GM21576 (cell line): ENCODE data around the gene SPATA31C2.
"Not testable (repeated sequence)": the region's sequence is repeated elsewhere in the genome, so short reads cannot be mapped to it uniquely, and the experiment has no call there.

Experiments used
- ATAC-seq: cut with Tn5 transposase; IDR thresholded peaks from one replicate; pipeline ENCODE4 v1.9.1; 2021; ENCODE audit warnings: mild to moderate bottlenecking, moderate library complexity; ENCODE audit not compliant: unreplicated experiment

Gene SPATA31C2

DNA sequence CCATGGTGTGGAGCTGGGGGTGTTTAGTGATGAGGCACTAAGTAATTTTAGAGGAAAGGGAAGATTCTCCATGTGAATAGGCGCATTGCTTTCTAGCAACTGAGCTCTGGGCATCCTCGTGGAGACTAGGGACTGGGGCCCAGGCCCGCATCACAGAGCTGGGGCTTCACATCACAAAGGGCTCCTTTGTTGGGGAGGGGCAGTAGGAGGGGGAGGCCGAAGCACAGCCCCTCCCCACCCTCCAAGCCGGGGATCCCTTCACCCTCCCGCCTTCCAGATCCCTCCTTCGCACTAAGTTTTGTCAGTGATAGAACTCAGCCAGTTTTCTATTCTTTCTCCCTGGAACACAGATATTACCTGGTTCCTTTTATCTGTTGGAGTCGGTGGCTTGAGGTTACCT lies at the start of gene SPATA31C2:
Gene SPATA31C2 (minus strand): TSS at position 101 of the 400 bp plus-strand sequence. CDS start 29 bp downstream, at position 72.
- not testable (repeated sequence) for ATAC-seq

DNA sequence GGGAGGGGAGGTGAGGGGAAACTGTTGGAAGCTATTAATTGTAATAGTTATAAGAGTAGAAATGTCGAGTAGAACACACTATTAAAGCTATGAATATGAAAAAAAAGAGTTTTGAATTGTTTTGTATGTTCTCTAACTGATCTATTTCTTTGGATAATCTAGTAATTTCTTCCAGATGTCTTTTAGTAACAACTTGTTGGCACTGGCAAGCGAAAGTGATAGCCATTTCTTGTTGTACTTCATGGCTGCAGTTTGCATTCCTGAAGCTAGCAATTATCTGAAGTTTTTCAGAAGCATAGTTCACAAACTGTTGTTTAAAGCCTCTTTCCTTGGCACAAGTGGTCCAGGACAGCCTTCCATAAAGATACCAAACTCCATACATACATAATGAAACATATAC lies 49.4 kb upstream of the SPATA31C2 start:
- ATAC-seq, result no peak

DNA sequence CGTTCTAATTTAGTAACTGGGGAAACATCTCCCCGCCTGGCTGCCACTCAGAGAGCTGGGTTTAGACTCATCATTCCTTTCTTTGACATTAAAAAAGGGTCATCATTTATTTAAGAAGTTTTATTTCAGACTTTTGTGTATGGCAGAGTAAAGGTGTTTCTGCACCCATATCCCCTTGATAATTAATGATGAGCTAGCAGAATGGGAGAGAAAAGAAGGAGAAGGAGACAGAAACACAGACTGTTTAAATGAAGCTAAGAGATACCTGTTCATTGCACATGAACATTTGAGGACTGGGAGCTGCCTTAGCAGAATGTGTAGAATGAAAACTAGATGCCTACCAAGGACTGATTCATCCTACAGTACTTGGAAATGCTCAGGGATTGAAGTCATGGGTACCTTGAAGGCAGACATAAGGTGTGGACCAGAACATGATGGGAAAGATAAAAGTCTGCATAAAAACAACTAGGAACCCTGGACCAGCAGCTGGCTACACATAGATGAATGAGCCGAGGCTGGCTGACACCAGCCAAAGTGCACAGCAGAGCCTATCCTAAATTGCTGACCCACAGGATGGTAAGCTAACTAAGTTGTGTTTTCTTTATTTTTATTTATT lies 48.3 kb upstream of the SPATA31C2 start:
- no peak for ATAC-seq

DNA sequence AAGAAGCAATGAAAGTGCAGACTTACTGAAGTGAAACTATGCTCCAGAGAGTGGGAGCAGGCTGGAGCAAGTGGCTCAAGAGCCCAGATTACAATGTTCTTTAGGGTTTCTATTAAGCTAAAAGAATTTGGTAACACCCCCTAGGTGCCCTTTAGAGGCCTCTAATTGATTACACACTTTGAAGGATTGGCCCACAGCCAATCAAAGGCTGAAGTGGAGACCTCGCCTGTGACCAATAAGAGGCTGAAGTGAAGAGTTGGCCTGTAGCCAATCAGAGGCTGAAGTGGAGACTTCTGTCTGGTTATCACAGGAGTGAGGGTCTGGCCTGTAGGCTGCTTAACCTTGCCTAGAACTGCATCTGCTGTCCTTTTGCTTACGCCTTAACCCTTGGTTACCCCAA lies 46.7 kb upstream of the SPATA31C2 start:
- ATAC-seq, result no peak

GRCh38 chr9:88183798-88184495 lies 45.7 kb upstream of the SPATA31C2 start:
- no peak for ATAC-seq

GRCh38 chr9:88182501-88182900 lies 44.2 kb upstream of the SPATA31C2 start:
- no peak for ATAC-seq

DNA sequence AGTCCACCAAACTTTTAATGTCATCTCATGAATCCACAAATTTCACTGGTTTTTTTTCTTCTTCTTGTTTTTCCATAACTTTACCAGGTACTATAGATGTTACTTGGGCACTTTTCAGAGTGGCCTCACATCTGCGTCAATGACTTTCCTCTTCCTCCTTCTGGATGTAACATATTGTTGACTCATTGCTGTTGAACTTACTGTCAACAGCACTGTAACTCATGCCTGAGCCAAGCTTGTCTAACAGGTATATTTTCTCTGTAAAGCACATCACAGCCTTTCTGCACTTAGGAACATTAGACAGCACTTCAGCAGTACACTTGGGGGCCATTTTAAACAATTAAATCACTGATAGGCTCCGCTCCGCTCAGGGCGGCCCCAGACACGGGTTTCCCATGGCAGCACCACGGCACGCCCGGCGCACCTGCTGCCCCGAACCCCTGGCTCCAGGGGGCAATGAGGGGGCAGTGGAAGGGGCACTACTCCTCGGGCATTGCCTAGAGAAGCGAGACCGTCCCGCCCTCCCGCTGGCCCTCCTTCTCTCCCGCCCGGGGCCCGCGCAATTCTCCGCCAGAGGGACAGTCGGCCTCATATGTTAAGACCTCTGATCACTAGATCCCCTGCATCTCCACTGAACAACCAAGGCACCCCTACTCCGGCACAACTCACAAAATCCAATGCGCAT lies 41.9 kb upstream of the SPATA31C2 start:
- ATAC-seq, result no peak

- no peak for ATAC-seq
These were observed 40.8 kb upstream of the SPATA31C2 start for GRCh38 chr9:88179062-88179521.

DNA sequence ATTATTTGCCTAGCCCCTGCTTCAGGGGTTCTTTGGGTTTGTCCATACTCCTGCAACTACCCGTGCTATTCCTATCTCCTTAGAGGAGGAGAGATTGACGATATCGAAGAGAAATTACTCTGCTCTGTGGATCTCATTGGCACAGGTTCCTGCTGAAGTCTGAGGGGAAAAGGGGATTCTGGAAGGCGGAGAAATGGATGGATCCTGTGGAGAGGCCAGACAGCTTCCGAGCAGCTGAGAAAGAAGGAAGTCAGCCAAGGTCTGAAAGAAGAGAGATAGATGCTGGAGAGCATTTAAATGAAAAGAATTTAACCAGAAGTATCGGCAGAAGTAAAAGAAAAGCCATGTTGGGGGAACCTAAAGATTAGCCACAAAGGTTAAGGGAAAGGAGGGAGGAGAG lies 40.4 kb upstream of the SPATA31C2 start:
- no peak for ATAC-seq

DNA sequence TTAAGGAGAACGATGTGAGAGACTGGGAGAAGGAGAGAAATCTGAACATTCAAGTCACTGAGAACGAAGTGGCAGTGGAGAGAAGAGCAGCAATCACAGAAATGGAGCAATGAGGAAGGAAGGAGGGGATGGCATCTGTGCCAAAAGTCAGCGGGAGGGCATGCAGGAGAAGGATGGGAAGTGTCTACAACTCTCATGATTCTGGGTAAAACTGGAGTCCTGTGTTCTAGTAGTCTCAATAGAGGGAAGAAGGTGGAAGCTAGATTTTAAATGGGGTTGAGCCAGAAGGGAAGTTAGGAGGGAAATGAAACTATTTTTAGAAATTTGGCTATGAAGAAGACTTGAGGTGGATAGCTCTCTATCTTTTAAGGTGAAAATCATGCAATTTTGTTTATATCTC lies 39.1 kb upstream of the SPATA31C2 start:
- no peak for ATAC-seq

GRCh38 chr9:88174324-88174723 lies 36.0 kb upstream of the SPATA31C2 start:
- no peak for ATAC-seq

- no peak for ATAC-seq
These were observed 35.2 kb upstream of the SPATA31C2 start for GRCh38 chr9:88173378-88173999.

DNA sequence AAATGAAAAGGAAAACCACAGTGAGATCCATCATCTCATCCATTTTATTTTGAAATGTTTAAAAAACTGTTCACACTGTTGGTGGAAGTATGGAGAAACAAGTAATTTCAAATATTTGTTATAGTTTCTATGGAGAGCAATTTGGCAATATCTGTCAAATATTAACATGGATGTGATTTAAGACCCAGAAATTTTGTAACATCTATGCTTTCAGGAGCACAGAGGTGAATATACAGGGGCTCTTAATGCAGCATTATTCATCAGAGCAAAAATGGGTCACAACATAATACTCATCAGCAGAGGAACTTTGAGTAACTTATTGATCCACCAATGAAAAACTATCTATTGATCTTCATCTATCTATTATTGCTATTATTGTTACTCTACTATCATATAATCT lies 31.4 kb upstream of the SPATA31C2 start:
- ATAC-seq, result no peak

- ATAC-seq, result no peak
These were observed 30.3 kb upstream of the SPATA31C2 start for GRCh38 chr9:88168564-88168963.

GRCh38 chr9:88166660-88167059 lies 28.4 kb upstream of the SPATA31C2 start:
- no peak for ATAC-seq

GRCh38 chr9:88164850-88165249 lies 26.6 kb upstream of the SPATA31C2 start:
- no peak for ATAC-seq

DNA sequence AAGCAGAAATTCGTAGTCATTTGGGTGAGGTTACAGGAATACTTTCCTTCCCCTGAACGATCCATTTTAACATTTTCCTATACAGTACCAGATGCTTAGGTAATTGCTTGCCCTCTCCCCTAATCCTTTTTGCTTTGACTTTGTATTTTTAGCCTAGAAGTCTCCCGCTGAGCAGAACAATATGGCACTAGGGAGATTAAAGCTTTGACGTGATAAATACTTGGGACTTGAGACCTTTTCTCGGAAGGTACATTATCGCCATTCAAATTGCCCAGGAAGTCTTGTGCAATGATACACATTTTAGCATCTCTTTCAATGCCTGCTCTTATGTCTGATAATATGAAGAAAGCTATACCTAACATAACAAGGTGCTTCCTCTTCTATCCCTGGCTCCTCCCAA lies 22.9 kb upstream of the SPATA31C2 start:
- no peak for ATAC-seq

DNA sequence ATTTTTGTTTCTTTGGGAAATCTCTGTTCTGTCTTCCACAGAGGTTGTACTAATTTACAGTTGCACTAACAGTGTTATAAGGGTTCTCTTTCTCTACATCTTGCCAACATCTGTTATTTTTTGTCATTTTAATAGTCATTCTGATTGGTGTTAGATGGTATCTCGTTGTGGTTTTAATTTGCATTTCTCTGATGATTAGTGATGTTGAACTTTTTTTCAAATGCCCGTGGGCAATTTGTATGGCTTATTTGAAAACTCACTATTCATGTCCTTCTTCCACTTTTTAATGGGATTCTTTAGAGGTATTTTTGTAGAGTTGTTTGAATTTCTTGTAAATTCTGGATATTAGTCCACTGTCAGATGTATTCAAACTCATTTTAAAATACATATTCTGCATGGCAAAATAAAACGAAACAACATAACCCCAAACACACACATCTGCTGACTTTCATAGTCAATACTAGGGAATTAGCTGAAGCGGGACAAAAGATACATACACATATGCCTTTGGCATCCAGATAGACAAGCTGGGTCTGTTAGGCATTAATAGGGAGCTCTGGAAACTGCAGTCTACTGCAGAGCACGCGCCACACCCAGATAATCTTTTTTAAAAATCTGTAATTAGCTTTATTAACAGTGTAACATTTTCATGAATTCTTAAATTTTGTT lies 5.8 kb upstream of the SPATA31C2 start:
- ATAC-seq, result no peak

DNA sequence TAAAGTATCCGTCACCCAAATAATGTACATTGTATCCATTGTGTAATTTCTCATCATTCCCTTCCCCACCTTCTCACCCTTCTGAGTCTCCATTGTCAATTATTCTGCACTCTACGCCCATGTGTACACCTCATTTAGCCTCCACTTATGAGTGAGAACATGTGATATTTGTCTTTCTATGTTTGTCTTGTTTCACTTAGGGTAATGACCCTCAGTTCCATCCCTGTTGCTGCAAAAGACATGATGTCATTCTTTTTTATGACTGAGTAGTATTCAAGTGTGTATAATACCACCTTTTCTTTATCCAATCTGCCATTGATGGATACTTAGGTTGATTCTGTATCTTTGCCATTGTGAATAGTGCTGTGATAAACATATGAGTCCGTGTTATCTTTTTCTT lies 4.9 kb upstream of the SPATA31C2 start:
- no peak for ATAC-seq

GRCh38 chr9:88133552-88133951 lies 4.7 kb downstream of the SPATA31C2 start:
- ATAC-seq, result not testable (repeated sequence)

DNA sequence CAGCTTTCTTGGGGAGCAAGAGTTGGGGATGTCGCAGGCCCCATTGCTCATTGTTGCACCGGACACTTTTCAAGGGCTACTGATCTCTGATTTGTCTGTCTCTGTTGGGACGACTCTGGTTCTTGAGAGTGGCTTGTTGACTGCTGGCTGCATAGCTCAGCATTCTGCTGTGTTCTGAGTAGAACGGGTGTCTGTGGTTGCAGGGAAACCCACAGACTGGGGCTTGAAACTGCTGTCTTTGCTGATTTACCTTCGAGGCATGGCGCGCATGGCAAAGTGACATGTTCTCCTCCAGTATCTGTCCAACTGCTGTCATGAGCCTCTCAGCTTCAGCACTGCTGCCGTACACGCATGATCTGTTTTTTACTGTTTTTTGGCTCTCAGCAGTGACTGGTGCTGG lies 8.7 kb downstream of the SPATA31C2 start:
- ATAC-seq, result not testable (repeated sequence)
